ENCODE data around the gene MORN5.

Gene MORN5

GRCh38 chr9:122217640-122218039 lies 57.9 kb downstream of the MORN5 start:
- DNase-seq: no peak

- no peak for DNase-seq
Observed at GRCh38 chr9:122218071-122218934, 58.6 kb downstream of the MORN5 start.

- DNase-seq: no peak
Observed at GRCh38 chr9:122218935-122219855, 59.5 kb downstream of the MORN5 start.

GRCh38 chr9:122219856-122220672 lies 60.4 kb downstream of the MORN5 start:
- no peak for DNase-seq

GRCh38 chr9:122220673-122221182 lies 61.0 kb downstream of the MORN5 start:
- no peak for DNase-seq

GRCh38 chr9:122221183-122221811 lies 61.6 kb downstream of the MORN5 start:
- DNase-seq: no peak

- DNase-seq: no peak
Observed at GRCh38 chr9:122222791-122223190, 63.1 kb downstream of the MORN5 start.

- DNase-seq: no peak
Observed at GRCh38 chr9:122223435-122223834, 63.7 kb downstream of the MORN5 start.

GRCh38 chr9:122225312-122226141 lies 65.8 kb downstream of the MORN5 start:
- no peak for DNase-seq

- DNase-seq: no peak
Observed at GRCh38 chr9:122226142-122226757, 66.5 kb downstream of the MORN5 start.

- no peak for DNase-seq
Observed at GRCh38 chr9:122226758-122227574, 67.3 kb downstream of the MORN5 start.

GRCh38 chr9:122227575-122227900 lies 67.8 kb downstream of the MORN5 start:
- DNase-seq: no peak

GRCh38 chr9:122228191-122228567 lies 68.5 kb downstream of the MORN5 start:
- no peak for DNase-seq

GRCh38 chr9:122228568-122229484 lies 69.1 kb downstream of the MORN5 start, which contains the start of gene LHX6:
Gene LHX6, minus strand, starts transcription at chr9:122228957. Its CDS starts 217 bp downstream, at chr9:122228740.
- DNase-seq: peak; percentile 34

GRCh38 chr9:122229485-122229837 lies 69.8 kb downstream of the MORN5 start:
- no peak for DNase-seq

GRCh38 chr9:122232796-122233306 lies 73.1 kb downstream of the MORN5 start:
- no peak for DNase-seq

- DNase-seq: no peak
Observed at GRCh38 chr9:122234022-122234748, 74.5 kb downstream of the MORN5 start.

- no peak for DNase-seq
Observed at GRCh38 chr9:122236681-122237080, 77.0 kb downstream of the MORN5 start.

All from NCI-H345 (cell line).